Loucy (cell line): ENCODE data around the gene ACSS2.

Experiments
- H2AFZ ChIP-seq: fragments of 200-600 bp; sonication (generic); 2 replicates; pipeline ENCODE4 v1.6.0; 2016; ENCODE audit warnings: antibody characterized with exemption, mild to moderate bottlenecking, low read length, moderate library complexity
- H3F3A ChIP-seq: fragments of 200-600 bp; 2 replicates; pipeline ENCODE4 v1.6.0; 2016; ENCODE audit warnings: antibody characterized with exemption, low read depth, mild to moderate bottlenecking
- H3K27me3 ChIP-seq: fragments of 200-600 bp; sonication (generic); 2 replicates; pipeline ENCODE4 v1.6.1; 2014; ENCODE audit warnings: low read length, mild to moderate bottlenecking; ENCODE audit not compliant: insufficient read depth, poor library complexity, severe bottlenecking
- H3K36me3 ChIP-seq: fragments of 200-600 bp; sonication (generic); 2 replicates; pipeline ENCODE4 v1.6.1; 2016; ENCODE audit warnings: low read length; ENCODE audit not compliant: insufficient read depth
- H3K4me1 ChIP-seq: fragments of 200-600 bp; sonication (generic); 2 replicates; pipeline ENCODE4 v1.5.1; 2014; ENCODE audit warnings: low read length, mild to moderate bottlenecking; ENCODE audit not compliant: insufficient read depth, poor library complexity, severe bottlenecking
- H3K4me2 ChIP-seq: fragments of 200-600 bp; sonication (generic); 2 replicates; pipeline ENCODE4 v1.6.0; 2014; ENCODE audit warnings: antibody characterized with exemption, low read length, low read depth, mild to moderate bottlenecking; ENCODE audit not compliant: poor library complexity, severe bottlenecking
- H3K4me3 ChIP-seq: fragments of 200-600 bp; sonication (generic); 2 replicates; pipeline ENCODE4 v1.5.1; 2014; ENCODE audit warnings: low read length, mild to moderate bottlenecking, mixed read lengths; ENCODE audit not compliant: poor library complexity, severe bottlenecking
- H3K79me2 ChIP-seq: fragments of 200-600 bp; sonication (generic); 2 replicates; pipeline ENCODE4 v1.6.1; 2014; ENCODE audit warnings: low read length; ENCODE audit not compliant: insufficient read depth
- H3K9ac ChIP-seq: fragments of 200-600 bp; sonication (generic); 2 replicates; pipeline ENCODE4 v1.6.0; 2014; ENCODE audit warnings: mild to moderate bottlenecking, low read depth, low read length, moderate library complexity; ENCODE audit not compliant: poor library complexity, severe bottlenecking
- H3K9me2 ChIP-seq: fragments of 200-600 bp; sonication (generic); replicated peaks from 2 replicates; pipeline ENCODE4 v1.6.1; 2016; ENCODE audit warnings: low read depth, low read length, mixed read lengths
- H3K9me3 ChIP-seq: fragments of 200-600 bp; sonication (generic); 2 replicates; pipeline ENCODE4 v1.6.1; 2014; ENCODE audit warnings: mild to moderate bottlenecking, antibody characterized with exemption, low read length, low read depth; ENCODE audit not compliant: insufficient read depth
- H4K20me1 ChIP-seq: fragments of 200-600 bp; sonication (generic); 2 replicates; pipeline ENCODE4 v1.6.0; 2014; ENCODE audit warnings: antibody characterized with exemption, low read length, mild to moderate bottlenecking; ENCODE audit not compliant: insufficient read depth, poor library complexity, severe bottlenecking
- EZH2phosphoT487 ChIP-seq: fragments of 200-600 bp; IDR thresholded peaks from 2 replicates; pipeline ENCODE4 v1.6.1; 2018; ENCODE audit warnings: antibody characterized with exemption, mild to moderate bottlenecking, moderate library complexity, borderline replicate concordance
- TF ChIP-seq, protein P1 (sequence below): fragments of 200-600 bp; sonication (generic); conservative IDR thresholded peaks from 2 replicates; pipeline ENCODE4 v1.5.1; 2014; ENCODE audit warnings: mild to moderate bottlenecking, antibody characterized with exemption, low read length

Gene ACSS2

DNA sequence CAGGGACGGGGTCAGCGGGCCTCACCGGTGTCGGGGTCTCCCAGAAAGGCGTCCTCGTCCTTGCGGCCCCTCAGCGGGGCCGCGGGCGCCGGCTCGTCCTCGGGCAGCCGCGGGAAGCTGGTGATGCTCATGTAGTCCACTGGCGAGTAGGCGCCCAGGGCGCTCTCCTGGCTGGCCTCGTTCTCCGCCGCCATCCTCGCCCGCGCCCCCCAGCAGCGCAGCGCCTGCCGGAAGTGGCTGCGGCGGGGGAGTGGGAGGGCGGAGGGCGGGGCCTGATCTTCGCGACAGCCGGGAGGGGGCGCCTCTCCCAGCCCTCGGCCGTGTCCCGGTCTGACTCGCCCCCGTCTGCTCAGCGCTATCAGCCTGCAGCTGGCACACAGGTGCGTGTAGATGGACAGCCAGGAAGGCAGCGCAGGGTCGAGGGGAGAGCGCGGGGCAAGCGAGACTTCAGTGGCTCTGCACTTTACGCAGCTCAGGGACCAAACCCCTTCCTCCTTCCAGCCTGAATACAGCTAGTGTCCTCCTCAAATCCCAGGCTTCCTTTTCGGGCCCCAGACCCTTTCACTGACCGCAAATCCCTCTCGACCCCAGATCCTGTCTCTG, 3.7 kb upstream of the ACSS2 start, which contains the start of gene GGT7:
TSS of gene GGT7 (minus strand) at position 235 of the 603 bp plus-strand sequence. CDS start at position 194, 41 bp downstream.
- peak within 1 kb of the TSS; percentile 71 for H3K9ac ChIP-seq
- H3K36me3 ChIP-seq, result no peaks in the 10 kb centered on the region
- H3K9me2 ChIP-seq, result no peaks in the 10 kb centered on the region
- H2AFZ ChIP-seq, result peak within 1 kb of the TSS; percentile 78
- no peaks in the 10 kb centered on the region for H3K9me3 ChIP-seq
- no peaks in the 10 kb centered on the region for H3F3A ChIP-seq
- peak within 1 kb of the TSS; percentile 73 for H3K4me3 ChIP-seq
- H4K20me1 ChIP-seq, result no peaks in the 10 kb centered on the region
- no peak for TF ChIP-seq EZH2phosphoT487
- TF ChIP-seq, protein P1, sequence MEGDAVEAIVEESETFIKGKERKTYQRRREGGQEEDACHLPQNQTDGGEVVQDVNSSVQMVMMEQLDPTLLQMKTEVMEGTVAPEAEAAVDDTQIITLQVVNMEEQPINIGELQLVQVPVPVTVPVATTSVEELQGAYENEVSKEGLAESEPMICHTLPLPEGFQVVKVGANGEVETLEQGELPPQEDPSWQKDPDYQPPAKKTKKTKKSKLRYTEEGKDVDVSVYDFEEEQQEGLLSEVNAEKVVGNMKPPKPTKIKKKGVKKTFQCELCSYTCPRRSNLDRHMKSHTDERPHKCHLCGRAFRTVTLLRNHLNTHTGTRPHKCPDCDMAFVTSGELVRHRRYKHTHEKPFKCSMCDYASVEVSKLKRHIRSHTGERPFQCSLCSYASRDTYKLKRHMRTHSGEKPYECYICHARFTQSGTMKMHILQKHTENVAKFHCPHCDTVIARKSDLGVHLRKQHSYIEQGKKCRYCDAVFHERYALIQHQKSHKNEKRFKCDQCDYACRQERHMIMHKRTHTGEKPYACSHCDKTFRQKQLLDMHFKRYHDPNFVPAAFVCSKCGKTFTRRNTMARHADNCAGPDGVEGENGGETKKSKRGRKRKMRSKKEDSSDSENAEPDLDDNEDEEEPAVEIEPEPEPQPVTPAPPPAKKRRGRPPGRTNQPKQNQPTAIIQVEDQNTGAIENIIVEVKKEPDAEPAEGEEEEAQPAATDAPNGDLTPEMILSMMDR, result peak; percentile 55
- H3K4me1 ChIP-seq, result peaks cover 39% of the 10 kb centered on the region
- peaks cover 13% of the 10 kb centered on the region; the same call in 1 of the 2 replicates for H3K79me2 ChIP-seq
- no peaks in the 10 kb centered on the region for H3K27me3 ChIP-seq
- H3K4me2 ChIP-seq, result peak within 1 kb of the TSS; percentile 90

DNA sequence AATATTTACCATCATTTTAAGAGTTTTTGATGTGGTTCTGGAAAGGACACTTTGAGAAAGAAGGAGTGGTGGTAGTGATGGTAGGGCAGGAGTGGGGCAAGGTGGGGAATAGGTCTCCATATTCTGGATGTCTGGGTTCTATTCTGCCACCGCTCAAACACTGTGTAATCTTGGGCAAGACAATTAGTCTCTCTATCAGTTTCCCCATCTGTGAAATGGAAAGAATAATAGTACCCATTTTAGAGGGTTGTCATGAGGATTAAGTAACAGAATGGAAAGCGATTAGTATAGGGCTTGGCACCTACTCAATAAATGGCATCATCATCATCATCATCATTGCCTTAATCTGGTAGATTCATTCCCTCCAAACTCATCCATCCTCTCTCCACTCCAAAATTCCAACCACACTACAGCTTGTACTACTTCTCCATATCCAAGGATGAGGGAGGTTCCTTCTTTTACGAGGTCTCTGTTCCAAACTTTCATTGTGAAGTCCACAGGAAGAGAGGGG, 2.8 kb upstream of the ACSS2 start:
- peaks cover 39% of the 10 kb centered on the region for H3K4me1 ChIP-seq
- peak overlapping the region; percentile 78 for H2AFZ ChIP-seq
- H3K9me2 ChIP-seq, result no peaks in the 10 kb centered on the region
- no peaks in the 10 kb centered on the region for H3K27me3 ChIP-seq
- no peaks in the 10 kb centered on the region for H3K9me3 ChIP-seq
- TF ChIP-seq, protein P1, result no peak
- no peak for TF ChIP-seq EZH2phosphoT487
- peak overlapping the region; percentile 90 for H3K4me2 ChIP-seq
- no peaks in the 10 kb centered on the region for H3F3A ChIP-seq
- H3K9ac ChIP-seq, result peak overlapping the region; percentile 71
- no peaks in the 10 kb centered on the region for H3K36me3 ChIP-seq
- H4K20me1 ChIP-seq, result no peaks in the 10 kb centered on the region
- peaks cover 13% of the 10 kb centered on the region; the same call in 1 of the 2 replicates for H3K79me2 ChIP-seq
- H3K4me3 ChIP-seq, result peak overlapping the region; percentile 73

DNA sequence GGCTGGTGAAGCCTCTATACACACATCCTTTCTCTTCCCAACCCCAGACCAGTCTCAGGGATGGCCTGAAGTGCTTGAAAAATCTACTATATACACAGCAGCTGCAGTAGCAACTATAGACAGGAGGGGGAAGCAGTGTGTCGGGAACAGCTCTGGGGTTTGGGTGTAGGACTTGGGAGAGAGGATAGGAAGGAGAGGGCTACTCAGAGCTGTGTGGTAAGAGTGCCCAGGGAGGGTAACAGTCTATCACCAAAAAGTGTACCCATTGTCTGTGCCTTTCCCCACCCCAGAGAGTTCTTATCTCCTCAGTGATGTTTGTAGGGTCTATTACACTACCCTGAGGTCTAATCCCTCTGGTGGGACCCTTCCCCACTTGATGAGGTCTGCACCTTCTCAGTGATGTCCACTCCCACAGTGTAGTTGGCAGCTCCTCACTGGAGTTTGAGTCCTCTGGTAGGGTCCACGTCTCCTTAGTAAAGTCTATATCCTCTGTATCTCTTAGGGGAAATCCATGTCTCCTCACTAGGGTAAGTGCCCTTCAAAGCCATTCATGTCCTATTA, 2.2 kb upstream of the ACSS2 start:
- Histone ChIP-seq H3K4me2 (no peak overlapping the region), H3K79me2 (peaks cover 13% of the 10 kb centered on the region; the same call in 1 of the 2 replicates), H3K9me2 (no peaks in the 10 kb centered on the region), H3K9me3 (no peaks in the 10 kb centered on the region), H3K4me3 (no peak overlapping the region), H2AFZ (no peak overlapping the region), H3K4me1 (peaks cover 39% of the 10 kb centered on the region), H3K9ac (peak overlapping the region; percentile 55), H3K27me3 (no peaks in the 10 kb centered on the region), H4K20me1 (no peaks in the 10 kb centered on the region), H3K36me3 (no peaks in the 10 kb centered on the region), H3F3A (no peaks in the 10 kb centered on the region)
- TF ChIP-seq EZH2phosphoT487, result no peak
- TF ChIP-seq, protein P1, result peak; percentile 94
